HG03575 (cell line): ENCODE data around the gene SERPINA5.
"Not testable (repeated sequence)": the region's sequence is repeated elsewhere in the genome, so short reads cannot be mapped to it uniquely, and the experiment has no call there.

Source experiments
- ATAC-seq: cut with Tn5 transposase; IDR thresholded peaks from one replicate; pipeline ENCODE4 v1.9.1; 2021; ENCODE audit not compliant: unreplicated experiment, insufficient number of reproducible peaks, low FRiP score; ENCODE audit errors: extremely low read depth

Gene SERPINA5

GRCh38 chr14:94572637-94573303 is 8.5 kb upstream of the SERPINA5 start:
- no peak for ATAC-seq

- no peak for ATAC-seq
These were observed 7.5 kb upstream of the SERPINA5 start for GRCh38 chr14:94573475-94574277.

- ATAC-seq: no peak
These were observed 6.9 kb upstream of the SERPINA5 start for GRCh38 chr14:94574336-94574735.

- ATAC-seq: no peak
These were observed 5.3 kb upstream of the SERPINA5 start for GRCh38 chr14:94575730-94576585.

- ATAC-seq: not testable (repeated sequence)
These were observed 3.8 kb upstream of the SERPINA5 start for GRCh38 chr14:94577472-94577871.

- ATAC-seq: no peak
These were observed 2.5 kb upstream of the SERPINA5 start for GRCh38 chr14:94578712-94579111.

GRCh38 chr14:94582199-94582750 is 1.0 kb downstream of the SERPINA5 start:
- ATAC-seq: no peak

GRCh38 chr14:94582851-94583250 is 1.6 kb downstream of the SERPINA5 start:
- ATAC-seq: no peak

GRCh38 chr14:94583557-94583956 is 2.3 kb downstream of the SERPINA5 start:
- no peak for ATAC-seq

- no peak for ATAC-seq
These were observed 3.5 kb downstream of the SERPINA5 start for GRCh38 chr14:94584591-94585280.

GRCh38 chr14:94586635-94587034 is 5.4 kb downstream of the SERPINA5 start:
- no peak for ATAC-seq

GRCh38 chr14:94588311-94588710 is 7.1 kb downstream of the SERPINA5 start:
- ATAC-seq: no peak

GRCh38 chr14:94591073-94591472 is 9.8 kb downstream of the SERPINA5 start:
- ATAC-seq: no peak

- ATAC-seq: no peak
These were observed 10.6 kb downstream of the SERPINA5 start for GRCh38 chr14:94591871-94592270.

GRCh38 chr14:94592457-94592856 is 11.2 kb downstream of the SERPINA5 start:
- no peak for ATAC-seq

- ATAC-seq: no peak
These were observed 12.1 kb downstream of the SERPINA5 start for GRCh38 chr14:94593376-94593748.

- ATAC-seq: no peak
These were observed 12.7 kb downstream of the SERPINA5 start for GRCh38 chr14:94593749-94594431.

- ATAC-seq: no peak
These were observed 13.2 kb downstream of the SERPINA5 start for GRCh38 chr14:94594441-94594840.
